Smooth muscle cell of the pulmonary artery (primary cell): Measurements from ENCODE around the gene CLEC3B. TPM values are rescaled to one million over a fixed set of nuclear protein-coding genes. Genes with fewer than 3 reads are reported as not detected.

ENCODE experiments used
- total RNA-seq: library from RNA; depleted of rRNA; stranded (reverse); fragments of >200 nt; gene quantifications from 2 replicates; pipeline ENCODE4 v1.2.3, GENCODE V29; 2014

Gene CLEC3B
- 5.0 and 29.6 TPM in 2 replicates for total RNA-seq

GRCh38 chr3:45026038-45026437, at the start of gene CLEC3B:
Gene CLEC3B (plus strand): TSS chr3:45026303. CDS start chr3:45026363, 60 bp downstream.

Other genes with a start within 250 kb of the CLEC3B start
- gene TMEM42, start 164.4 kb upstream of the CLEC3B start, total RNA-seq: 16.9 and 17.1 TPM in 2 replicates
- not detected in 2 replicates for gene TGM4, start 151.7 kb upstream of the CLEC3B start, total RNA-seq
- 50.4 and 58.5 TPM in 2 replicates for gene ZDHHC3, start 50.1 kb upstream of the CLEC3B start, total RNA-seq
- gene EXOSC7, start 50.1 kb upstream of the CLEC3B start, total RNA-seq: 33.4 and 42.2 TPM in 2 replicates
- 20.7 and 87.6 TPM in 2 replicates for gene CDCP1, start 120.1 kb downstream of the CLEC3B start, total RNA-seq
- gene TMEM158, start 200.0 kb downstream of the CLEC3B start, total RNA-seq: 17.7 and 112 TPM in 2 replicates